Measurements from ENCODE around the gene MAP7D1. TPM values are rescaled to one million over a fixed set of nuclear protein-coding genes. Genes with fewer than 3 reads are reported as not detected.
"Not testable (repeated sequence)": the region's sequence is repeated elsewhere in the genome, so short reads cannot be mapped to it uniquely, and the experiment has no call there.

MAP7D1 gene
- polyA plus RNA-seq, 3 donors, result 19.9 to 215 (median 92.7) TPM

DNA sequence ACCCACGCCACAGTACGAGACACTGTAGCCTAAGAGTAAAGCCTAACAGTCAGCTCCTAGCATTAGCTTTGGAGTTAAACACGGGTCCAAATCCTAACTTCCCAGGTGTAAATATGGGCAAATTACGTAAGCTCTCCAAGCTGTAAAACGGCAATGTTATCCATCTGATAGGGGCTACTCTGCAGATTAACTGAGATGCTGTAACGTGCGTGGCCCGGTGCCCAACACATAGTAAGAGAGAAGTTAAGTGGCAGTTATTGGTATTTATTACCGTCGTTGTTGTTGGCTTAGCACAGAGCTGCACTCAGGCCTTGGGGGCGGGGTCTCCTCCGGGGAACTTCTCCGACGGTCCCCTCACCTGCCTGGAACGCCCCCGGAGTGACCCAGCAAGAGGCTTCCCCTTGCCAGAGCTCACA is 7.1 kb upstream of the MAP7D1 start:
- no peak overlapping the region for H3K27ac ChIP-seq (ENCODE audit: low read depth, low read length)
- WGBS, 3 donors, result 2% methylated on average over 16 of the region's 16 CpGs

DNA sequence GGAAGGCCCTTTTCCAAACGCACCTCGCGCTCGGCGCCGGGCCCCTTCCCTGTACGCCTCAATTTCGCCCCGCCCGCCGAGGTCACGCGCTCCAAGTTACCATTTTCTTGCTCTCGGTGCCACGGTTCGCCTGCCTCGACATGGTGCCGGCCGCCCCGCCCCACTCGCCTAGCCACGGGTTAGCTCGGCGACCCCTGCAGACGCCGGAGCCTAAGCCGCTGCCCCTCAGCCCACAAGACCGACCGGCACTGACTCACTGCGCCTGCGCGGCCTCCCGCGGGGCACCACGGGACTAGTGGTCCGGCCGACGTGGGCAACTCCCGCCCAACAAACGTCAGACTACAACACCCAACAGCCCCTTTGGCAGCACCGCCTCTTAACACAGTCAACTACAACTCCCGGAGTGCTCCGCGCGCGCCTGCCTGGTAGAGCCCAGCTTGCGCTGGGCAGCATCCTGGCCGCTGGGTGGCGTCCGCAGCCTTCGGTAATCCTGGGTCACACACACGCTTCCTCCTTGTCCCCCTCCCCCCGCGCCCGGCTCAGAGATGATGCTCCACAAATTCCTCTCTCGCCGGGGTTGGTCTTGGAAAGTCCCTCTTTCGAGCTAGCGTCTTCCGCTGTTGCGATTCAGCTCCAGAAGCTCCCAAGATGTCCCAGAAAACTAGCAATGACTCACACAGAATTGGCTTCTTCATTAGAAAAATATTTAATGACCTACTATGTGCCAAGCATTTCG is 6.6 kb upstream of the MAP7D1 start, which contains the start of gene TRAPPC3:
Gene TRAPPC3, minus strand, starts transcription at position 250 of the 736 bp plus-strand sequence. Its CDS starts 108 bp downstream, at position 142.
- H3K27ac ChIP-seq (ENCODE audit: low read depth, low read length), result peak within 1 kb of the TSS; percentile 96
- 1% methylated on average over 61 to 62 of the region's 62 CpGs for WGBS, 3 donors

DNA sequence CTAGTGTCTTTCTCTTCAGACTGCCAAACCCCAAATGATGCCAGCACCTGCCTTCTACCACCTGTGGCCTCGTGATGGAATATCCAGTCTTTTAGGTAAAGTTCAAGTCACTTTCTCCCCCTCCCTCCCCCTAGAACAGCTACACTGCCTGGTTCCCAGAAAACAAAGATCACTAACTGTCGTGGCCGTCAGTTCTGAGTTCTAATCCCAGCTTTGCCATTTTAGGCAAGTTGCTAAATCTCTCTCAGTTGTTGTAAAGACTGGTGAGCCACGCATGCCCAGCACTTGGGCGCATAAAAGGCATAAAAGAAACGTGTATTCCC is 6.0 kb upstream of the MAP7D1 start:
- WGBS, 3 donors, result 23 to 41% (median 30%) methylated on average over 6 of the region's 6 CpGs
- peak overlapping the region; percentile 96 for H3K27ac ChIP-seq (ENCODE audit: low read depth, low read length)

DNA sequence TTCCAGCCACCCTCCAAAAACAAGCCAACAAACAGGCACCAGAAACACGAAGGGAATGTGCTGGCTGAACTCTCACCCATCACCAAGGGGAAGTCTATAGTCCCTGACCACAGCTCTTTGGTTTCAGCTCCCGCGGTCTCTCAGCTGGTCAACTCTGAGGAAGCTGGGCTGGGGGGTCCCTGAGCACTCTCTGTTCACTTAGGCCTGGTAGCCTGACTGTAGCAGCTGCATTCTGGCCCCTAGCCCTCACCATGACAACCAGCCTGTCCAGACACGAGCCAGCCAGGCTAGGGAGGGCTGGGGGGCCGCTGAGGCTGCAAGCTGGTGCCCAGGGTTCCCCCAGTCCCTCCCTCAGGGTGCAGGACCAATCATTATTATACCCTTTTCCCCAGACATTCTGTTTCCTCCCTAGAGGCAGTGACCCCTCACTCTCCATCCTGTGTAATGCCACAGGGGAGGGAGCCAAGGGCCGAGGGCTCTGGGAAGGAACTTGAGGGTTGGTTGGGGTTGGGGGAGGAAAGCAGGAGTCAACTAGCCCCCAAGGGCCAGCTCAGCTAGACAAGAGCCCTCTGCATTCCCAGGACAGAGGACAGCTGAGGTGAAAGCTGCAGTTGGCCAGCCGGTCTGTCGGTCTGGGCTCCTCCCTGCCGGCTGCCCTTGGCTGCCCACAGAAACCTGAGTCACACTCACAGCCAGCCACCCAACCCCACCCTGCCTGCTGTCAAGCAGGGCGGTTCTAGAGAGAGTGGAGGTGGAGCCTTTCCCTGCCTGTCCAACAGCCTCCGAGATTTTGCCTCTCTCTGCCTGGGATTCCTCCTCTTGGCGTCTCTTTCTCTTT is 5.4 kb upstream of the MAP7D1 start:
- H3K27ac ChIP-seq (ENCODE audit: low read depth, low read length), result peak overlapping the region; percentile 96
- WGBS, 3 donors, result 8 to 15% (median 10%) methylated on average over 12 of the region's 12 CpGs

DNA sequence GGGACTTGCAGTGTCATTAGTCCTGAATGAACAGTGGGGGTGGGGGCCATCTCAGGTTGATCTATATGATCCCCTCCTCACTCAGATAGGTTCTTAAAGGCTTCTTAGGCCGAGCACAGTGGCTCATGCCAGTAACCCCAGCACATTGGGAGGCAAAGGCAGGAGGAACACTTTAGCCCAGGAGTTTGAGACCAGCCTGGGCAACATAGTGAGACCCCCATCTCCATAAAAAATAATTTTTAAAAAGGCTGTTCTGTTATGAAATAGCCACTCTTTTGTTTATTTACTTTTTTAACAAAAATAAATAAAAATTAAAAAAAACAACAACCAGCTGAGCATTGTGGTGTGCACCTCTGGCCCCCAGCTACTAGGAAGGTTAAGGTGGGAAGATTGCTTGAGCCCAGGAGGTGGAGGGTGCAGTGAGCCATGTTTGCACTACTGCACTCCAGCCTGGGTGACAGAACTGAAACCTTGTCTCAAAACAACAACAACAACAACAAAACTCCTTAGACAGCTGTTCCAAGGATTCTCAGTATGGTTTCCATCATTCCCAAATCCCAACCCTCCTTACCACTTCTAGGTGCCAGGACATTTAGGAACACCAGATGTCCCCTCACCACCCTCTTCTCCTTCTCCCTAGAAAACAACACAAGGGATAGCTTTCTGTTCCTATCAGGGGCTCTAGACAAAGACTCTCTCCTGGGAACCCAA is 4.7 kb upstream of the MAP7D1 start:
- 18 to 36% (median 35%) methylated on average over 1 of the region's 1 CpG for WGBS, 3 donors
- peak overlapping the region; percentile 96 for H3K27ac ChIP-seq (ENCODE audit: low read depth, low read length)

DNA sequence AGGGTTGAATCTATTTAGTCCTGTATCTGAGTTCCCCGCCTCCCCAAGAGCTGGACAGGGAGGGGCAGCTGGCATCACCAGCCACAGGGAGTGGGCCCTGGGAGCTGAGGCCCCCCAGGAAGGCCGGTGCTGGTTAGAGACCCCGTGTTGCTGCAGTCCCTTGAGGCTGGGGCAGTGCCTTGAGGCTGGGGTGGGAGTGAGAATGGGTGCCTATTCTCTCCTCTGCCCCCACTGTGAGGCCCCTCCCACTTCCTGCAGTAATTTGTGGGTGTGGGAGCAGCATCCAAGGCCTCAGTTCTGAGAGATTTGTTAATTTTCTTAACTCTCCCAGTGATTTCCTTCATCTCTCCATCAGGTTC is 4.1 kb upstream of the MAP7D1 start:
- WGBS, 3 donors, result 44 to 63% (median 52%) methylated on average over 3 of the region's 3 CpGs
- no peak overlapping the region for H3K27ac ChIP-seq (ENCODE audit: low read depth, low read length)

DNA sequence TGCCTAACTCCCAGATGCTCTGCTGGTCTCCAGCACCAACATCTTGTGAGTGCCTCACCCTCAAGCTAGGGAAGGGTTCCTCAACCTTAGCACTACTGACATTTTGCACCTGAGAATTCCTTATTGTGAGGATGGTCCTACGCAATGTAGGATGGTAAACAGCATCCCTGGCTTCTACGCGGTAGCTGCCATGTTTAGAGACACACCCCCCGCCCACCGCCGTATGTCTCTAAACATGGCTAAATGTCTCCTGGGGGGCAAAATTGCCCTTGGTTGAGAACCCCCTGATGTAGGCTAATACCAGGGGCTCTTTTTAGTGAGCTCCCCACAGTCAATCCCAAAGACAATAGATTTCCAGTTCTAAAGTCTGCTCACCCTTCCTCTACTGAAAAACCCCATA is 2.5 kb upstream of the MAP7D1 start:
- 94 to 97% (median 97%) methylated on average over 6 of the region's 6 CpGs for WGBS, 3 donors
- H3K27ac ChIP-seq (ENCODE audit: low read depth, low read length), result no peak overlapping the region

DNA sequence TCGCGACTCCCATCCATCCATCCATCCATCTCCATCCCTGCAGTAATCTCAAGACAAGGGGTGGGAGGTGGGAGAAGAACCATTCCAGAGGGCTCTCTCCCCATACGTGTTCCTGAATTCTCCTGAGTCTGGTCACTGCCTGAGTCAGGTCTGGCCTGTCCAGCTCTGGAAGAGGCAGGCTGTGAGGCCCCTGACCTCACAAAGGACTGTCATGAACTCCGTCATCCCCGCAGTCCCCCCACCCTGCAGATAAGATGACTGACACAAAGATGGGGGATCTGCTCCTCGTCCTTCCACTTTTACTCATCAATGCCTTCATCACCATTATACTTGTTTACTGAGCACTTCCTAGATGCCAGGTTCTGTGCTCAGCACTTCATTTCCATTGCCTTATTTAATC is 1.6 kb upstream of the MAP7D1 start:
- 88 to 95% (median 90%) methylated on average over 6 of the region's 6 CpGs for WGBS, 3 donors
- no peak overlapping the region for H3K27ac ChIP-seq (ENCODE audit: low read depth, low read length)

DNA sequence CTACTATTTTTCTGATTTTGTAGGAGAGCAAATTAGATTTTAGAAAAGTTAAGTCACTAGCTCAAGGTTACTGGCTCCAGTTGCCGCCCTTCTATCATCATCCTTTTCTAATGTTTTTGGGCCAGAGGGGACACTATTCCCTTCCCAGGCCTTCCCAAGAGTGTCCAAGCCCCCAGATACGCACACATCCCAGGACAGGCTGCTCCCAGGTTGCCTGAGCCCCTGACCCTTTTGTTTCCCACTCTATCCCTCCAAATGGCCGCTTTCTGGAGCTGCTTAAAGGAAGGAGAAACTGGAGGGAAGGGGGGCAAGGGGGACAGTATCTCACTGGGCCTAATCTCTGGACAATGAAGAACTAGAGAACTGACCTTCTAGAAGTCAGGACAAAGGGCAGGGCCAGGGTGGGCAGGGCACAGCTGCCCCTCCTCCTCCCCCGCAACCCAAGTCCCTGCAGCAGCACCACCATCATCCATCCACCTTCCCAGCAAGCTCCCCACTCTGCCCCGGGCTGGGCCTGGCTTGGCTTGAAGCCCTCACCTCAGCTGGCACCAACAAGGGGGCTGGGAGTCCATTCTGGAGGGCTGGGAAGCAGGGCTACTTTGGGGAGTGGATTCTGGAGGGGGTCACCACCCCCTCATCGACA is 1.1 kb upstream of the MAP7D1 start:
- H3K27ac ChIP-seq (ENCODE audit: low read depth, low read length), result peak overlapping the region; percentile 97
- 51 to 54% (median 52%) methylated on average over 5 of the region's 6 CpGs for WGBS, 3 donors

DNA sequence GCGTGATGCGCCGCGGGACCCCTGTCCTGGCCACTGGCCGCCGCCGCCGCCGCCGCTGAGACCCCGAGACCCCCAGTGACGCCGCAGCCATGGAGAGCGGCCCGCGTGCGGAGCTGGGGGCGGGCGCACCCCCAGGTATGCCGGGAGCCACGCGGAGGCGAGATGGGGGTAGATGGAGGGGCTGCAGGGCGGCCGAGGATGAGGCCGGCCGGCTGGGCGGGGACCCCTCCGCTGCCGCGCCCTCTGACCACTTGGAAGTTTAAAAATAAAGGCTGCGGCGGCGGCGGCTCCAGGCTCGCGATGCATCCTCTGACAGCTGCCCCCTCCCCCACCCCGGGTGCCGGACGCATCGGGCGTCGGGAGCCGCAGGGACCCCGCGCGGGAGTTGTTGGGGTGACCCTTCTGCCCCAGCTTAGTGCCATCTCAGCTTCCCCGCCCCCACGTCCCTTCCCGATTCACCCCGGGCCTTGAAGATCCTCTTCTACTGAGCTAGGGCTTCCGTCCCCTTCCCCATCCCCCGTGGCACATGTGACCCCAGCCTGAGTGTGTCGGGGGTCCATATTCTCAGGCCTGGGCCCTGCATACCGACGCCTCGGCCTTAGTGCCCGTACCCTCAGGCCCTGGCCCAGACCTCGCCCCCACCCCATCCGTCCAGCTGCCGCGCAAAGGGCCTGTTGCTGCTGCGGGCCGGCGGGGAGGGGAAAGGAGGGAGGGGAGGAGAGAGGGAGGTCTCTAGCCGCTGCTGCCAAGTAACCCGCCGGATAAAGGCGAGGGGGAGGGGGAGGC is 562 bp downstream of the MAP7D1 start:
- WGBS, 3 donors, result 0 to 1% (median 1%) methylated on average over 42 to 69 of the region's 69 CpGs
- H3K27ac ChIP-seq (ENCODE audit: low read depth, low read length), result peak overlapping the region; percentile 97

DNA sequence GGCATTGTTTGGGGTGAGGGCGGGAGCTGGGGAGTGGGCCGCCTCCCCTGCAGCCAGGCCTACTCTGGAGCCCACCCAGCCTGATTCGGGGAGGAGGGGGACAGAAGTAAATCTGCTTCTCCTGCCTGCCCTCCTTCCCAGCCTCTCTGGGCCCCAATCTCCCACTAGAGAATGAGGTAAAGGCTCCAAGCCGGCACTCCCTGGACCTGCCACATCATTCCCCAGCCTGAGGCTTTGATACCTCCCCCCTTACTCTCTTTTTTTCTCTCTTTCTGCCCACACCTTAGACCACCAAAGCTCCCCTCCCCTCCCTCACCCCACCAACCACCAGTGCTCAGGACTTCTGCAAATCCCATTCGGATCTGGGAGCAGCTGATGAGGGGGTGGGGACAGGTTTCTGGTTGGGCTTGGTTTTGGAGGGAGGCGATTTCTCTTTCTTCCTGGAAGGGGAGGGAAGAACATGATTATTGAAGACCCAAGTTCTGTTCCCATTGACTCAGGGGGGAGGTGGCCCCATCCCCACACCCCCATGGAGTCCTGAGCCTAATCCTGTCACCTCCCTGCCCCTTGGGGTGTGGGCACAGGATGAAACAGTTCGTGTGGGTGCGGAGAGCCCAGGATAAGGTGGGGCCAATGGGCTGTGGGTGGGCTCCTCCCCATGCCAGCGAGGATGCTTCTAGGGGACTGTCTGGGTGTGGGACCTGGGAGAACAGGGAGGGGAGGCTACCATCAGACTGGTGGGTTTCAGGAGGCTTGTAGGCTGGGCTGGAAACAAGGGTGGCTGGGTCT is 1.3 kb downstream of the MAP7D1 start:
- 4 to 28% (median 6%) methylated on average over 6 to 9 of the region's 9 CpGs for WGBS, 3 donors
- peak overlapping the region; percentile 97 for H3K27ac ChIP-seq (ENCODE audit: low read depth, low read length)

DNA sequence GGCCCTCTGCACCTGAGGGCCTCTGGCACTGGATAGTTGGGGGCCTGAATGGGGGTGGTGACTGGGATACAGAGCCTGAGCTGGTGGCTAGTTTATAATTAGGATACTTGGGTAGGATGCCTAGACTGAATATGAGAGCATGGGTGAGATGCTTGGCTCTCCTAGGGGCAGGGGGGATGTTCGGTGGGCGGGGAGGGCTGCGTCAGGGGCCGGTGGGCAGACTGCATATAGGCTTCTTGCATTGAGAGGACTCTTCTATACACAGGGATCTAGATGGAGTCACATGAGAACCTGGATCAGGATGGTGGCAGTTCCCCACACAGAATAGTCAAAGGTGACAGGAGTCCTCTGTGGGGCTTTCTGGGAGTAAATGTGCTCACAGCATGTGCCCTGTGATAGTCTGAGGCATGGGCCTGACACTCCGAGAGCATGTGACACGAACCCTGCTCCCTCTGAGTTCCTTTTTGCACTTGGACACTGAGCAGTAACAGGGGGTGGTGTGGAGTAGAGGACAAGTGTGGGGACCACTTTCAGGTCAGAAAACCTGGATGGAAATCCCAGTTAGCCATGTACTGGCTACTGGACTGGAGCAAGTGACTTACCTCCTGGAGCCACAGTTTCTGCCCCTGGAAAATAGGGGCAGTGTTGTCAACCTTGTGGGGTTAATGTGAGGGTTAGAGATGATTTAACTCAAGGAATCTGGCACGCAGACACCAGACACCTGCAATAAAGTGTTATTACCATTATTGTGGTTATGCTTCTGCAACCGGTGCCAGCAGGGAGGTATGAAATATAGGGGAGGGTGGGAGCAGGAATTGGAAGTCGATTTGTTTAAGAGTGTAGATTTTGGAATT is 2.2 kb downstream of the MAP7D1 start:
- WGBS, 3 donors, result 42 to 75% (median 48%) methylated on average over 9 of the region's 9 CpGs
- no peak overlapping the region for H3K27ac ChIP-seq (ENCODE audit: low read depth, low read length)

DNA sequence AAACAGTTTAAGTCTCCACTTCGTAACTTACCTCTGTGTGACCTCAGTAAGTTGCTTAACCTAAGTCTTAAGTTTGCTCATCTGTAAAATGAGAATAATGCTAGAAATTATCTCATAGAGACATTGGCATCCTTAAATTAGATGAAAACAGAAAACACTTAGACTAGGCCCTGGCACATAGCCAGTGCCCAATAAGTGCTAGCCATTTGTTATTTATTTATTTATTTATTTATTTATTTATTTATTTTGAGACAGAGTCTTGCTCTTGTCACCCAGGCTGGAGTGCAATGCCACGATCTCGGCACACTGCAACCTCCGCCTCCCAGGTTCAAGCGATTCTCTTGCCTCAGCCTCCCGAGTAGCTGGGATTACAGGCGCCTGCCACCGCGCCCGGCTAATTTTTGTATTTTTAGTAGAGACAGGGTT is 2.9 kb downstream of the MAP7D1 start:
- not testable (repeated sequence) for H3K27ac ChIP-seq (ENCODE audit: low read depth, low read length)
- 89 to 97% (median 92%) methylated on average over 10 of the region's 10 CpGs for WGBS, 3 donors

DNA sequence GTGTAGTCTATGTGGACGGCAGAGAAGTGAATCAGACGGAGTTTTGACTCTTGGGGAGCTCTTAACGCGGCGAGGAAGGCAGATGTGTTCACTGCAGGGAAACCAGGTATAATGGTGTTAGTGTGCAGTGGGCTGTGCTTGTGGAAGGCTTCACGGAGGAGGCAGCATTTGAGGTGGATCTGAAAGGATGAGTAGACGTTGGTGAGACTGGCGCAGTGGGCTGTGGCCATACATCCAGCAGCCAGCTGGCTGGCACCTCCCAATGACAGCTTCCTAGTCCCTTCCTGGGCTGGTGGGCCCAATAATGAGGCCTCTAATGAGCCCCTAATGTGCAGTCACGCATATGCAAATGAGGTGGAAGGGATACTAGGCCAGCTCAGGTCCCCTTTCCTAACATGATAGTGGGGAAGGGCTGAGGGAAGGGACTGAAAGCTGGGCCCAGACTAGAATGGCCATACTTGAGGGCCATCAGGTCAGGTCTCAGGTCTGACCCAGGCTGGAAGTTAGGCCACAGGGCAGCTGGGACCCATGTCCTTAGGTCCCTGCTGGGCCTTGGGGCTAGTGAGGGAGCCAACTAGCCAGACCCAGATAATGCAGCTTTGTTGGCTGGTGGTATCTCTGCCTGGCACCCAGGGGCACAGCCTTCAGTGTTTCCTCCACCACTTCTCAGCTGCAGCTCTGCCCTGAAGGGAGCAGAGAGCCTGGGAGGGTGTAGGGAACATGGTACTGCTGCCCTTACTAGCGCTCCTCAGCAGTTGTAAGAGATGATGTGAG is 3.8 kb downstream of the MAP7D1 start:
- 85 to 92% (median 86%) methylated on average over 10 of the region's 10 CpGs for WGBS, 3 donors
- no peak overlapping the region for H3K27ac ChIP-seq (ENCODE audit: low read depth, low read length)

DNA sequence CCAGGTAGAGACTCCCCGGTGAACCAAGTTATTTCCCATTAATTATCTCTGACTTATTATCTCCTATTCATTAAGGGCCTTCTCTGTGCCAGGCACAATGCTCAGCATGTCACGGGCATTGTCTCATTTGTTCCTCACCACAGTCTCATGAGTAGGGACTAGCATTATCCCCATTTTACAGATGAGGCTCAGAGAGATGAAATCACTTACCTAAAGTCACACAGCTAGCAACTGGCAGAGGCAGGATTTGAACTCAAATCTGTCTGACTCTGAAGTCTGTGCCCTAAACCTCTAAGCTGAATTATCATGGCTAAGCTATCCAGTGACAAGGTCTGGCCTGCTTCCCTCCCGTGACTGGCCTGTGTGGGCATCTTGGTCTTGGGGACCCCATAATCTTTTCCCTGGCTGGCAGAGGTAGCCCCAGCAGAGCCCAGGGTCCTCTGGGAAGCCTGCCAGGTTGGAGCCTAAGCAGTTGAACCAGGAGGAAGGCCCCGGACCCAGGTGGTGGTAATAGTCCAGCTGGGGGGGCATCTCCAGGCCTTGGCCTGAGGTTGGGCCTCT is 4.5 kb downstream of the MAP7D1 start:
- WGBS, 3 donors, result 39 to 67% (median 49%) methylated on average over 4 of the region's 4 CpGs
- H3K27ac ChIP-seq (ENCODE audit: low read depth, low read length), result peak overlapping the region; percentile 88

All from adipose tissue (tissue), 3 donors.